Ammon's horn (tissue), 1 donor: ENCODE data around the gene IL6ST.
"Not testable (repeated sequence)": the region's sequence is repeated elsewhere in the genome, so short reads cannot be mapped to it uniquely, and the experiment has no call there.

Experiments
- DNase-seq: peaks from one replicate; pipeline ENCODE4 v3.0.0-alpha.2; 2016; ENCODE audit warnings: low spot score

The IL6ST gene

DNA sequence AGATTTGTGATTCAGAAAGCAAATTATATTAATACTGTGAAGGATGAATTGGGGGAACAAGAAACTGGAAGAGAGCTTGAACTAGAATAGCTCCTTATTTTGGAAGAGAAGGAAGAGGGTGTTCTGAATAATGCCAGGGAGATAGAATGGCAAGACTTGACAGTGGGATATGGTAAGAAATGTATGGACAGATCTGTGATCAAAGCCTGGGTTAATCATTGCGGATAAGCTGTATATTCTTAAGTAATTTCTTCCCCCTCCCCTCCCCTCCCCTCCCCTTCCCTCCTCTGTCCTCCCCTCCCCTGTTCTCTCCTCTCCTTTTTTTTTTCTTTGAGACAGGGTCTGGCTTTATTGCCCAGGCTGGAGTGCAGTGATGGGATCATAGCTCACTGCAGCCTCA, 10.1 kb upstream of the IL6ST start:
- no peak for DNase-seq

DNA sequence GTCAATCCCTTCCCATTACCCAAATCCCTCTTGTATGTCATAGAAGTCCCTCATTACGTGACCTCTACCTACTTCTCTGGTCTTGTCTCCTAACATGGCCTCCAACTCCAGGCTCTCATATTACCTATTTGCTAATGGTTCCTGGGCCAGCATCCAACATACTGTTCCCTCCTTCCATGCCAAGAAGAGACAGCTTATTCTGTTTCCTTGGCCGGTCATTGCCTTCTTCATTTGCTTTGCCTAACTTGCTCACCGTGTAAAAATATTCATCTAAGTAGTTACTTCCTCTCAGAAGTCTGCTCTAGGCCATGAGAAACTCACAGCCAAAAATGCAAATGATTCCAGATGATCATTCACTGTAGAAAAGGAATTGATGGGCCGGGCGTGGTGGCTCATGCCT, 8.9 kb upstream of the IL6ST start:
- no peak for DNase-seq

DNA sequence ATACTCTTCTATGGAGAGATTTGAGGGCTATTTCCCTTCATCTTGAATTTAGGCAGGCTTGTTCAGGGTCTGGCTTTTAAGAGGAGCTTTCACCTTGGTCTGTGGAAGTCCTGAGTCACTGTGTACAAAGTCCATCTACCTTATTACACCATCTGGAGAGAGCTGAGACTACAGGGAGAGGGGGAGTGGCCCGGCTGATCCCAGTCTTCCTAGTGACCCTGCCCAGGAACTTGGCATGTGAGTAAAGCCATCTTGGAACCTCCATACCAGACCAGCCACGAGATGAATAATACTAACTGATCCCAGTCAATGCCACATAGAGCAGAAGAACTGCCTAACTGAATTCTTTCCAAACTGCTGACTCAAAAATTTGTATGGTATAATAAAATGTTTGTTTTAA, 8.4 kb upstream of the IL6ST start:
- no peak for DNase-seq

DNA sequence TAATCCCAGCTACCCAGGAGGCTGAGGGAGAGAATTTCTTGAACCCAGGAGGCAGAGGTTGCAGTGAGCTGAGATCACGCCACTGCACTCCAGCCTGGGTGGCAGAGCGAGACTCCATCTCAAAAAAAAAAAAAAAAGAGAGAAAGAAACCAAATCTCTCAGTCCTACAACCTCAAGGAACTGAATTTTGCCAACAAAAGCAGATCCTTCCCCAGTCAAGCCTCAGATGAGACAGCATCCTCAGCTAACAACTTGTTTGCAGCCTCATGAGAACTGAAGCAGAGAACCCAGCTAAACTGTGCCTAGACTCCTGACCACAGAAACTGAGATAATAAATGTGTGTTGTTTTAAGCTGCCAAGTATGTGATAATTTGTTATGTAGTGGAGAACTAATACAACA, 7.5 kb upstream of the IL6ST start:
- DNase-seq = no peak

DNA sequence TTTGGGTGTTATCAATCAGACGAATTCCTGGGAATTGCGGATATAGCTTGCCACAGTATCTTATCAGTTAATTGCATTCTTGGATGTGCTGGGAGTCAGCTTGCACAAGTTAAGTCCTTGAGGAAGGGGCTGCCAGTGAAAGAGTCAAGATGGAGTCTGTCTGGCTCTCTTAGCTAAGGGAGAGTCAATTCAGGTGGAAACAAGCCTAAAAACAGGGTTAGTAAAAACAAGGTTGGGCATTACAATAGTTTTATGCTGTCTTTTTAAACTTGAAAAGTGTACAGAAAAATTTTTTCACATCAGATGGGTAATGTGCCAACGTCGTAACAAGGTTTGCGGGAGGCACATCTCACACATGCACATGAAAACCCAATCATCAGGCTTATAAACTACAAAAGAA, 5.5 kb upstream of the IL6ST start:
- not testable (repeated sequence) for DNase-seq

DNA sequence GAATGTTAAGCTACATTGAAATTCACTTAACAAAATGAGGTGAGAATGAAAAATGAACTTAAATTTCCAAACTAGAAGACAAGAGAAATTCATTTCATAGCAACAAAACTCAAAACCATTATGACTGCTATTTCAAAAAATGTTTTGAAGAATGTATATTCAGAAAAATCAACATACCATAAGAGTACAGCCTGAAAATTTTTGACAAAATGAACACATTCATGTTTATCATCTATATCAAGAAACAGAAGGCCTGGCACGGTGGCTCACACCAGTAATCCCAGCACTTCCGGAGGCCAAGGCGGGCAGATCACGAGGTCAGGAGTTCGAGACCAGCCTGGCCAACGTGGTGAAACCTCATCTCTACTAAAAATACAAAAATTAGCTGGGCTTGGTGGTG, 4.2 kb upstream of the IL6ST start:
- no peak for DNase-seq

DNA sequence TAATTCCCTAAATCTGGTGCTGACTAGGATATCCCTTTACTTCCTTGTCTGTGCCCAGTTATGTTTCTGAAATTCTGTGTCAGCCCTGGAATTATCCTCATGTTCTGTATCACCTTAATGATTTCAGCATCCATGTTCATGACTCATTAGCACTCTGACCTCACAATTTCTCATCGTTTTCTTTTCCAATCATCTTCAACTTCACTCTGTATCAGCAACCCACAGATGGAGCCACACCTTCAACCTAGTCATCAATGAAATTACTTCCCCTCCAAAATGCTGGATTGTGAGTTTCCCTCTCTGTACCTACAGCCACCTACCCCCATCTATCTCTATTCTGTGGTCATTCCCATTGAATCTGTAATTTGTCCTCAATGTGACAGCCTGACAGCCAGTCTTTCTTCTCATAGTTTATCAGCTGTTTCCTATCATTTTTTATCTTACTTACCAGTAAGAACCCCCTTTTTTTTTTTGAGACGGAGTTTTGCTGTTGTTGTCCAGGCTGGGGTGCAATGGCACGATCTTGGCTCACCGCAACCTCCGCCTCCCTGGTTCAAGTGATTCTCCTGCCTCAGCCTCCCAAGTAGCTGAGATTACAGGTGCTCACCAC, 3.1 kb upstream of the IL6ST start:
- DNase-seq = no peak

DNA sequence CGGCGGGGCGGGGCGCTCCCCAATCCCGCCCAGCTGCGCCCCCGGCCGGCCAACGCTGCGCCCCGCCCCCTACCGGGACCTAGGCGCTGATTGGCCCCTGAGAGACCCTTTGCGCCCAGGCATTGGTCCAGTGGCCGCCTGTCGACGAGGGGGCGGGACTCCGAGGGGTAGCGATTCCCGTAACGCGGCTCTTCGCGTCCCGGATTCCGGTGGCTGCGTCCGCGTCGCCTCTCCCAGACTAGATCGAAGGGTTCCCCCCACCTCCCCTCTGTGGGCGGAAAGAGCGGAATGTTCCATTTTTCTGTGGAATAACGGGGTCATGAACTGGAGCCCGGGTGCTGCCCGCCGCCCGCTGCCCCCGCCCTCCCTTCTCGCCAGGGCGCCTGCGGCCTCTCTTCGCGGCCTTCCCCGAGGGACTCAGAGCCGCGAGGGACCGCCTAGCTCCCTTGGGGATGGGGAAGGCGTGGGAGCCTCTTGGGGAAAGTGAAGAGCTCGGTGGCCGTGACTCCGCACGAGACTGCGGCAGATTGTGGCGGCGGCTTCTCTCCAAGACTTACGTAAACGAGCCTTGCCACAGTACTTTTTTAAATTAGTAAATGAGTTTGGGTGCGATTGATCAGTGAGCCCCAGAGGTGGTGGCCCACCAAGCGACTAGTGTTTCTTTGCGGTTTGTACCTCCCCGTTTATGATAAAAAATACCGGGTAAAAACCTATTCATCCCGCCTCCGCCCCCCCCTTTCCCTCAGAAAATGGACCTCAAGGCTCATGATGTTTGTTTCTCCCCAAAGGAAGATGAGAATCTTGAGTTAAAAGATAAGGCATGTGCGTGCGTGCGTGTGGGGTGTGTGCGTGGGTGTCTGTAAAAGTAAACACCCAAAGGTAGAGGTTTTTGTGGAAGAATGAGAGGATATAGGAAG, 493 bp upstream of the IL6ST start:
- DNase-seq = peak; percentile 99

DNA sequence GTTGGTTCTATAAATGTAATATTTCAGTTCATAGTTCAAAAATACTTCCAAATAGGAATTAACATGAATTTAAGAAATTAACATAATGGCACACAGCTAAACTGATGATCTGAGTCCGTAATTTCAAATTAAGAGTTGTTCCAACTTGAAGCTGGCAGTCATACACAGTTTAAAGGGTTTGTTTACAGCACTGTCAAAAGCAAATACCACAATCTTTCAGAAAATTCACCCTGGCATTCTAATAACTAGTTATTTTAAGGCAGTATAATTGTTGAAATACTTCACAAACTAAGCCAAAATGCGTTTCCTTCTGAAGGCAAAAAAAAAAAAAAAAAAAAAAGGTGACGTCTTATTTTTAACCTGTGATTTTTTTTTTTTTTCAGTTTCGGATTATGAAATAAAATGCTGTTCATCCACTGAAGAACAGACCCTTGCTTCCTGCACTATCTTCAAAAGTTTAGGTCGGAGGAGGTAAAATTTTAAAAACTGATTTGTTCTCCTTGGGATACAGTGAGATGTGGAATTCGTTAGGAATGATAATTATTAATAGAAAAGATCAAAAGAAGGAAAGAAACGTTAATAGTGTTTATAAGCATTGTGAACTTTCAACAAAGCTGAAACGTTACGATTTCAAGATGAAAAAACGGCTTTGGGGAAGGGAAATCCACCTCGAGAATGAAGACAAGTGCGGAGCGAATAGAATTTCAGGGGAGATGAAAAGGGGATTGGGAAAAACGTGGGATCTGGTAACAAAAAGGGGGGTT, 850 bp downstream of the IL6ST start:
- no peak for DNase-seq

DNA sequence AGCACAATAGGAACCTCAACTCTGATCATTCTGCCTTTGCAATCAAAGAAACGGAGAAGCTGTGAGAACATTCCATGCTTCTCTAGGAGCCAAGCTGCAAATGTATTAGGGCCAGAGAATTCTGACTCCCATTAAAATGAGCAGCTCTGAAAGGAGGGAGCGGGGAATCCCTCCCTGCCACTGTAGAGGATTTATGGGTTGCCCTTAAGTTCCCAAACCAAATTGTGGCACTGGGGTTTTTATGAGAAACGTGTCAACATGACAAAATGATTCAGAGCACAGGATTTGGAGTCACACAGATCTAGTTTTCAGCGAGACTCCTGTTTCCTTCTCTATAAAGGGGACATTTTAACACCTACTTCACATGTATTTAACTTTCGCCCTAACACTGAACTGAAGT, 1.8 kb downstream of the IL6ST start:
- peak; percentile 63 for DNase-seq

DNA sequence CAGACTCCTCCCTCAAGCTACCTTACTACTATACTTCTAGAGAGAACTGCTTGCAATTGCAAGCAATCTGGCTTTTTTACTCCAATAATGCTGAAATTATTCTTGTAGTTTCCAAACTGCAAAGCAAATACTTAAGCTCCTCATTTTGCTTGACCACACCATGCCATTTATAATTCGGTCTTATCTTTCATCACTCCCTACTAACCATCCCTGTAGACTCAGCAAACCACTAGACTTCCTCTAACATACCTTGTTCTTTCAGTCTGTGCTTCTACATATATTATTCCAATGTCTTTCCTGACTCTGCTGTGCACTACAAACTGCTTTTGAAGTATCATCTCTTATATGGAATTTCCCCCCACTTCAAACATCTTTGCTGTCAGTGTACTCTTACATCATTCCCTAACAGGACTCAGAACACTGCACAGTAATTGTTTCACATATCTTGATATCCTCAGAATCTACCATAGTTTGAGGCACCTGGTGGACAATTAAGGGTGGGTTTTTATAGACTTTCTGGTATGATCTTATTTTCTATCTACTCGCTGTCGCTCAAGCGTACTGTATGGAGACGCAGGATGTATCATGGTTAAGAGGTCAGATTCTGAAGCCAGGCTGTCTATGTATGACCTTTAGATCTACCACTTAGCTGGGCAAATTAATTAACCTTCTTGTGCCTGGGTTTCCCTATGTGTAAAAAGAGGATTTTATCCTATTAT, 2.8 kb downstream of the IL6ST start:
- no peak for DNase-seq

DNA sequence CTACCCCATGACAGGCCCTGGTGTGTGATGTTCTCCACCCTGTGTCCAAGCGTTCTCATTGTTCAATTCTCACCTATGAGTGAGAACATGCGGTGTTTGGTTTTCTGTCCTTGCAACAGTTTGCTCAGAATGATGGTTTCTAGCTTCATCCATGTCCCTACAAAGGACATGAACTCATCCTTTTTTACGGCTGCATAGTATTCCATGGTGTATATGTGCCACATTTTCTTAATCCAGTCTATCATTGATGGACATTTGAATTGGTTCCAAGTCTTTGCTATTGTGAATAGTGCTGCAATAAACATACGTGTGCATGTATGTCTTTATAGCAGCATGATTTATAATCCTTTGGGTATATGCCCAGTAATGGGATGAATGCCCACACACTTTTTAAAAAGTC, 3.9 kb downstream of the IL6ST start:
- DNase-seq = not testable (repeated sequence)

DNA sequence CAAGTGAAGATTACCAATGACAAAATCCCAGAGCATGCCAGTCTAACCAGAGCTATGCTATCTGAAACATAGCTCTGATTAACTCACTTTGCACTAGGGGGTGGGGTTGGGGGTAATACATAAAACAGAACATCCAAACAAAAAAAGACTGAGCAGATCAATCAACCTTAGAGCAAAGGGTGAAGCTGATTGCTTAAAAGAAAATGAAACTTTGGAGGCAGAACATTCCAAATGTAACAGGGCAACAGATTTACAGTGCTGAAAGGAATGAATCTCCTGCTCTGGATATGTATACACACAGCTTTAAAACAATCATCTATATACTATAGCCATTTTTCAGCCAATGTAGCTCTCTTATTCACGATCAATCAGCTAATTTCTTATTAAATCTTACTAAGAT, 4.9 kb downstream of the IL6ST start:
- no peak for DNase-seq

DNA sequence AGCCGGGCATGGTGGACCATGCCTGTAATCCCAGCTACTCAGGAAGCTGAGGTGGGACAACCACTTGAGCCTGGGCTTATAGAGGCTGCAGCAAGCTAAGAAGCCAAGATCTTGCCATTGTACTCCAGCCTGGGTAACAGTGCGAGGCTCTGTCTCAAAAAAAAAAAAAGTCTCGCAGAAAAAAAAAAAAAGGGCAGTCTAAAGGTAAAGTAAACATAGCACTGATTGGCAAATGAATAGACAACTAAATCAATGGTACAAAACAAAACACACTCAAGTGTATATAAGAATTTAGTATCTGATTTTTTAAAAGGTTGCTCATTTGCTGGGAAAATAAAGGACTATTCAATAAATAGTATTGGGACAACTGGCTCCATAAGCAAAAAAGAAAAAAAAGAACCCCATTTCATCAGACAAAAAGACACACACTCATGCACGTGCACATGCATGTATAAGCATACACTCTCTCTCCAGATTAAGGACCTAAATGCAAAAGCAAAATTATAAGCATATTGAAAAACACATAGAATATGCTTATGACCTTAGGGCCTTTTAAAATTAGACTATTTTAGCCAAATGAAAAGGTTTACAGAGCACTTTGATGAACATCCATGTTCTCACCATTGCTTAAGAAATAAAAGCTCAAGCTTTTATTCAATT, 5.7 kb downstream of the IL6ST start:
- DNase-seq = no peak

DNA sequence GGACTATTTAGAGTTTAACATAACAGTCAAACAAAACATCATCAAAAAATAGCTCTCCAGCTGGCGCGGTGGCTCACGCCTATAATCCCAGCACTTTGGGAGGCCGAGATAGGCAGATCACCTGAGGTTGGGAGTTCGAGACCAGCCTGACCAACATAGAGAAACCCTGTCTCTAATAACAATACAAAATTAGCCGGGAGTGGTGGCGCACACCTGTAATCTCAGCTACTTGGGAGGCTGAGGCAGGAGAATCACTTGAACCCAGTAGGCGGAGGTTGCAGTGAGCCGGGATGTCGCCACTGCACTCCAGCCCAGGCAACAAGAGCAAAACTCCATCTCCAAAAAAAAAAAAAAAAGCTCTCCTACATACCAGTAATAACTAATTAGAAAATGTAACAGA, 6.3 kb downstream of the IL6ST start:
- not testable (repeated sequence) for DNase-seq

DNA sequence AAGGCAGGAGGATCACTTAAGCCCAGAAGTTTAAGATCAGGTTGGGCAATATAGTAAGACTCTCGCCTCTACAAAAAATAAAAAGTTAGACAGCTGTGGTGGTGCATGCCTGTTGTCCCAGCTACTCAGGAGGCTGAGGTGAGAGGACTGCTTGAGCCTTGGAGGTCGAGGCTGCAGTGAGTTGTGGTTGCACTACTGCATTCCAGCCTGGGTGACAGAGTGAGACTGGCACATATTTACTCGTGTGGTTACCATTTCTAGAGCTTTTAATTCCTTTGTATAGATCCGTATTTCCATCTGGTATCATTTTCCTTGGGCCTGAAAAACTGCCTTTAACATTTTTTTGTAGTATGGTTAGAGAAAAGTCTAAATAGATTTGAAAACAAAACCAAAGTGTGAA, 7.8 kb downstream of the IL6ST start:
- DNase-seq = no peak

DNA sequence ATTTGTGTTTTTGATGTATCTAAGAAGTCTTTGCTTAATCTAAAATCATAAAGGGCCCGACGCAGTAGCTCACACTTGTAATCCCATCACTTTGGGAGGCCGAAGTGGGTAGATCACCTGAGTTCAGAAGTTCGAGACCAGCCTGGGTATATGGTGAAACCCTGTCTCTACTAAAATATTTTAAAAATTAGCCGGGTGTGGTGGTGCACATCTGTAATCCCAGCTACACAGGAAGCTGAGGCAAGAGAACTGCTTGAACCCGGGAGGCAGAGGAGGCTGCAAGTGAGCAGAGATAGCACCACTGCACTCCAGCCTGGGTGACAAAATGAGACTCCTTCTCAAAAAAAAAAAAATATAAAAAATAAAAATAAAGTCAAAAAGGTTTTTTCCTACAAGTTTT, 9.6 kb downstream of the IL6ST start:
- DNase-seq = no peak

DNA sequence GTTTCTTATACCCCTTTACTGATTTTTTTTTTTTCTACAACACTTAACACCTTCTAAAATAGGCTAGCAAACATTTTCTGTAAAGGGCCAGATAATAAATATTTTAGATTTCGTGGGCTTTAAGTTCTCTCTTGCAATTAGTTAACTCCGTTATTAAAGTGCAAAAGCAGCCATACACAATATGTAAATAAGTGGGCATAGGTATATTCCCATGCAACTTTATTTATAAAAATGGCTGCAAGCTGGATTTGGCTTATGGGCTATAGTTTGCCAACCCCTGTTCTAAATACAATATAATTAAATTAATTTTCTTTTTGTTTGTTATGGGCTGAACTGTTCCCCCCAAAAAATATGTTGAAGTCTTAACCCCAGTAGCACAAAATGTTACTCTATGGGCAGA, 10.8 kb downstream of the IL6ST start:
- no peak for DNase-seq

DNA sequence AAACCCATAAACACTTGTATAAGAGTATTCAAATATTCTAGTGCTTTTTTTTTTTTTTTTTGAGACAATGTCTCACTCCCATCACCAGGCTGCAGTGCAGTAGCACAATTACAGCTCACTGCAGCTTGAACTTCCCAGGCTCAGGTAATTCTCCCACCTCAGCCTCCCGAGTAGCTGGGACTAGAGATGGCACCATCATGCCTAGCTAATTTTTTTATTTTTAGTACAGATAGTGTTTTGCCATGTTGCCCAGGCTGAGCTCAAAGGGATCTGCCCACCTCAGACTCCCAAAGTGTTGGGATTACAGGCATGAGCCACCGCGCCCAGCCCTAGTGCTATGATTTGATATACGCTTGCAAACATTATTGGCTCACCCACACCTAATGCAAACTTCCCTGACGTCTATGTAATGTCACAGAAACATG, 11.8 kb downstream of the IL6ST start:
- no peak for DNase-seq

DNA sequence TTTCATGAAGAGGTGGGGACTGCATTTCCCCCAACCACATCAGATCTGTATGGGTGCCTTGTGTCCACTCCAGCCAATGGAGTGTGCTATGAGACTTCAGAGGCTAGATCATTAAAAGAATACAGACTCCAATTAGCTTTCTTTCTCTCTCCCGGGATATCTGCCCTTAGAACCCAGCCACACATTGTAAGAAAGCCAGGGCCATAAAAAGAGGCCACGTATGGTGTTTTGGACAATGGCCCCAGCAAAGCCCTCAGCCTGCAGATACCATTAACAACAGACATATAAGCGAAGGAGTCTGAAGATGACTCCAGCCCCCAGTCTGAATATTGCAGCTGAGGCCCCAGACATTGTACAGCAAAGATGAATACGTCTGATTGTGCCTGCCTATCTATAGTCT, 21.5 kb downstream of the IL6ST start:
- no peak for DNase-seq

DNA sequence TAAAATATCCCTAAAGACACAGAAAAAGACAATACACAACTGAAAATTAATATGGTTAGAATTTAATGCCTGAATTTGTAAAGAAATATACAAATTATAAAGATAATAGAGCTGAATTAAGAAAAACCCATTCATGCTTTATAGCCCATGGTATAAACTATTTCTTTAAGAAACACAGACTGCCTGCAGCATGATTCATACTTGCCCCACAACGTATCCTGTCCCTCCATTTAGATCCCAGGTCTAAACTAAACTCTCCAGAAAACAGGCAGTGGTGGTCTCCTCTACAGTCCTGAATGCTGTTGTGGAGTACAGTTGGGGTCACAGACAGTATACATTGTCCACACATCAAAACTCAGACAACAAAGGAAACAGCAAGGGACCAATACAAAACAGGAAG, 24.8 kb downstream of the IL6ST start:
- DNase-seq = no peak

DNA sequence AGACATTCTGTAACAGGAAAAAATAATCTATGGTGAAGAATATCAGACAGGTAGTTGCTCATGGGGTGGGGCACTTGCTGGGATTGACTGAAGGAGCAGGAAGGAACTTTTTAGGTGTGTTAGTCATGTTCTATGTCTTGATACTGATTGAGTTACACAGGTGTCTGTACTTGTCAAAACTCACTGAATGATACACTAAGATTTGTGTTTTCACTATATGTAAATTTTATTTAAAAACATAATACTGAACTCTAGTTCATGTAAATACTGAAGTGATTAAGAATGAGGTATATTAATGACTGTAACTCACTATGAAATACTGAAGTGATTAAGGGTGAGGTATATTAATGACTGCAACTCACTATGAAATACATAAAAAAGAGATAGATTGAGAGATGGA, 28.5 kb downstream of the IL6ST start:
- DNase-seq = no peak
